Renal cortical epithelial cell (primary cell): Measurements from ENCODE around the gene ADSL. TPM values are rescaled to one million over a fixed set of nuclear protein-coding genes. Genes with fewer than 3 reads are reported as not detected.

Experiments used
- DNase-seq: peaks from one replicate; pipeline ENCODE4 v3.0.0-alpha.2; 2011; ENCODE audit warnings: low read depth
- total RNA-seq: library from RNA; depleted of rRNA; stranded (reverse); fragments of >200 nt; gene quantifications from 2 replicates; pipeline ENCODE4 v1.2.3, GENCODE V29; 2014

Gene ADSL
- total RNA-seq, 1 donor from 2014 or later: 117 TPM

DNA sequence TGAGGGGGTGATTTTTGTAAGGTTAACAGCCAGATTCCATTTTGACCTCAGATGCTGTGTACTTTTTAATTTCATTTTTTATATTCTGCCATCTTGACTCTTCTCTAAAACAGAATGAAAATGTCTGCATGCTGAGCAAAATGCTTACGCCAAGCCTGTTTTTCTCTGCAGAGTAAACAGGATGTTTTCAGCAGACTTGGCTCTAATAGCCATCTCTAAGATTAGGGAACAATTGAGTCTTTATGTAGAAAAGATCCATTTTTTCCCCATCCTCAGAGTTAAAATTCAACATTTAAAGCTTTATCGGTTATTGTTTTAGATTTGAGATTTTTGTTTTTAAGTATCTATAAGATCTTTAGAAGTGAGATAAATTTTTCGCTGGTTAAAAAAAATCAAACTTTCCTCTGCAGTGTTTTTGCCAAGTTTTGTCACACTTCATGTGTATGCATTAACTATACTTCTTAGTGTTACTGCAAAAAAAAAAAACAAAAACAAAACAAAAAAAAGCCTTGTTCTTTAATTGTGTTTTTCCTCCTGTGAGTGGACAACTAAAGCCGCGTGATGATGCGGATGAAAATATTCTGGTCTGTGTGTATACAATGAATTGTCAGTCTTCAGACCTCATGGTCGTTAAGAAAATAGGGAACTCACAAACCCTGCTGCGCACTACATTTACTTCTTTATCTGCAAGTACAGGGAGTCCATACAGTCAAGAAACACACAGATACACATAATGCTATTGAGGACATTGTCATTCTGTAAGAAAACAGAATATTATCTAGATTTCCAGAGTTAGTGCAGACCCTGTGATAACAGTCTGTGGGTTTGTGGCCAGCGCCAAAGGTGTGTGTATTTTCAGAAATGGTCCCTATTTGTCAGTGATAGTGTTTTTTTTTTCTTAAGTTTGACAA is 17.5 kb upstream of the ADSL start:
- DNase-seq: no peak

DNA sequence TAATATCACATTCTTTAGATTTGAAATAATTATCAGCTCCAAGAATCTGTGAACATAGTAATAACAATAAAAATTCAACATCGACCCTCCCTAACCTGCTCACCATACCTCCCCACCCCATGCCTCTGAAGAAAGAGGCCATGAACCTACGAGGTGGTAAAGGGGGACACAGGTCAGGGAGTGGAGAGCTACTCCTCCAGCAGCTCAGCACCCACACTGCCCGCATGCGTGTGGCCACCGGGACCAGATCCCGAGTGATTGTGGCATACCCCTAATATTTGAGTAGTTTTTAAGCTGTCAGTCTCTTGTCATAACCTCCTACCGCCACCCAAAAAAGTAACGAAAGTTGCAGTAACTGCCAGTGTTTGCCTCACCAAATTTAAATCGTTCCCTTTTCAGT is 16.8 kb upstream of the ADSL start:
- no peak for DNase-seq

DNA sequence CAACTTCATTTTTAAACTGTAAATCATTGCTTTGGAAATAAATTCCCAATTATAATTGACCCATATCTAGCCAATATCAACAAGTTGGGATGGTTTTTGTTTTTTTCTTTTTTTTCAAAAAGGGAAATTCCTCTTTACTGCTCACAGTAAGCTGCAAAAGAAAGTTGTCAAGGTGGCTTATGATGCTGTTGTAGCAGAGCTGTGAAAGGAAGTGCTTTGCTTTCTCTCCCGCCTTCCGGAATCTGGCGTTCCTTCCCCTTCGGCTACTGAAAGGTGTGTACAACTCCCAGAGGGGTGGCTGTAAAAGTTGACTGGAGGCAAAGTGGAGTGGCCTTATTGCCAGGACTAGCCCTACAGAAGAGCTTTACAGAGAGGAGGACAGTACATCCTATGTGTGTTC is 16.2 kb upstream of the ADSL start:
- no peak for DNase-seq

DNA sequence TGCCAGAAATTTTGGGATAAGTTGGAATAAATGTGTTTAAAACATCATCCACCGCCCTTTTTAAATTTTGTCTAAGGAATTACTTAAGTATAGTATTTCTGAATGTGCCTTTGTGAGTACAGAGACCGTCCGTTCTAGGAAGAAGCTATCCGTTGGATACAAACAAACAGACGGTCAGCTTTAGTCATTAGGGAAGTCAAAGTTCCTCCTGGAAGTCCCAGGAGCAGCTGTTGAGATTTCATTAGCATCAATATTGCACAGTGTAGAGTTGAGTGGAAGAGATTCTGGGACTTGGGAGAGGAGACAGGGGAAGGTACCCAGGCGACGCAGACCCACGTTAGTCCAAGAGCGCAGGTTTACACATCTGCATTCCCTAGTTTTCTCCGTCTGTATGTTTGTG is 15.7 kb upstream of the ADSL start:
- DNase-seq: no peak

DNA sequence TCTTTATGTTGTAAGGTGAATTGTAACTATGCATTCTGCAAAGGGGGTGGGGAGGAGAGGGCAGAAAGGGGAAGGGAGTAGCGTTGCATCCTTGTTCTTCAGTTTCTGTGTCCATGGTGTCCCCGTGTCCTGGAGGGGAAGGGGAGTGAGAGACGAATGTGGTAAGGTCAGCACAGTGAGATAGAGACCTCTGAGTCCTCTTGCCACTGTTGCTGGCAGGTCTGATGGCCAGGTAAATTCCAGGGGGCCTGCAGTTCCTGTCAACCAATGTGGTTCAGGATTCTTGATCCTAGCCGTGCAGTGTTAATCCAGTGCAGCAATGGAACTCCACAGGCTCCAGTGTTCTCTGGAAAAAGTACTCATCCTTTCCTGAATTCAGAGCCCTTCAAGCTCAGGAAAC is 14.6 kb upstream of the ADSL start:
- no peak for DNase-seq

DNA sequence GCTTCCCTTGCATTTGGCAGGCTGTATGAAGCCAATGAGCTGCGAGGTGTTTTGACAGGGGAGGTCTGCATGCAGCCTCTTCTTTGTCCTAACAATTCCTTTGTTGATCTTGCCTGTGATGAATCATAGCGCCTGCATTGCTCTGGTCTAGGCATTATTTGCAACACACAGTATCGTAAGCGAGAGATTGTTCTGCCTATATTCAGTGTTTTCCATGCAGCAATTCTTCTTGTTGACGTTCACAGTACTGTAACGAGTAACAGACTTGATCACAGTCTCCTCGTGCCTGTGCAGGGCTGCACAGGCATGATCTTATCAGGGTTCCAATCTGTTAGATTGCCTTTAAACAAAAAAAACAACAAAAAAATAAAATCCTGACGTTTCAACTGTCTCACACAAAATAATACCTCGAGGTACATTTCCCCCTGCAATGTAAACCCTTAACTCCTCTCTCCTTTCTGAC is 13.9 kb upstream of the ADSL start:
- DNase-seq: no peak

DNA sequence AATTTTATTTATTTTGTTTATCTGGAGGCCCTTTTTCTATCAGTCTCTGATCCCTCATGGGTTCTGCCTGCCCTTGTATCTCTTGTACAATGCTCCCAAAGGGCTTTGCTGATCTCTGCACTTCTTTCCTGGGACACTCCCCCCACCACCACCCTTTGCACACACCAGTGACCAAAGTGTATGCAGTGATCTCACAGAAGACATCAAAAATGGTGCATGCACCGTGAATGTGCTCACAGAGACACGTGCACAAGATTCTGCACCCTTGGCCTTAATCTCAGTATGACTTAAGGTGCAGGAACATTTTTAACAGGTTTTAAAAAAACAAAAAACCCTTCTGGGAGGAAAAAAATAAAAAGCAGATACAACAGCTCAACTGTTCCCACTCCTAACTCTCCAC is 12.2 kb upstream of the ADSL start:
- DNase-seq: no peak

DNA sequence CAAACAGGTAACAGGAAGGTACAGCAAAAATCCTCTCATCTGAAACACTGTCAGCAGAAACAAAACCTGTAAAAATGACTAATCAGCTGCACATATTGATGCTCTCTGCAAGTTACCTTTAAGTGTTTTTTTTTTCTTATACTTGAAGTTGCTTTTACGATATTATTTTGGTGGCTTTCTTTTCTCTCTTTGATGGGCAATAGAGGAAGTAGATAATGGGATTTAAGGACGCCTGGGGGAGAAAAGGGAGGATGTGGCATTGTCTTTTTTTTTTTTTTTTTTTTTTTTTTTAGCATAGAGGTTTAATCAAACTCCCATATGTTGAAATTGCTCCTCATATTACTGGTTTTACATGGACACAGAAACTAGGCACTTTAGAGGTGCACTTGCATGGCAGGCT is 11.4 kb upstream of the ADSL start:
- no peak for DNase-seq

DNA sequence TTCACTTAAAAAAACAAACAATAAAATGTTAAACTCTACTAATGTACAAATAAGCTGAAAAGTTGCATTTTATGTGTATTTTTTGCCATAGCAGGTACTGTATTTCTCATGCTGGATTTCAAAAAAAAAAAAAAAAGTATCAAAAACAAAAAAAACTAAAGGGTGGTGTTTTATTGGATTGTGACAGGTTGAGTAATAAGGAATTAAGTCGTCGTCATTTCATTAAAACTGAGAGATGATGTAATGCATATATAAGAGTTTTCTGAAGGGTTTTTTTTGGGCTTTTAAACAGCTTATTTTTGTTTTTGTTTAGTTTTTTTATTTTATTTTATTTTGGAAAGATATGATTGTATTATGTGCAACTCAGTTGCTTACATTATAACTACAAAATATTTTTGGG is 10.9 kb upstream of the ADSL start:
- DNase-seq: no peak

DNA sequence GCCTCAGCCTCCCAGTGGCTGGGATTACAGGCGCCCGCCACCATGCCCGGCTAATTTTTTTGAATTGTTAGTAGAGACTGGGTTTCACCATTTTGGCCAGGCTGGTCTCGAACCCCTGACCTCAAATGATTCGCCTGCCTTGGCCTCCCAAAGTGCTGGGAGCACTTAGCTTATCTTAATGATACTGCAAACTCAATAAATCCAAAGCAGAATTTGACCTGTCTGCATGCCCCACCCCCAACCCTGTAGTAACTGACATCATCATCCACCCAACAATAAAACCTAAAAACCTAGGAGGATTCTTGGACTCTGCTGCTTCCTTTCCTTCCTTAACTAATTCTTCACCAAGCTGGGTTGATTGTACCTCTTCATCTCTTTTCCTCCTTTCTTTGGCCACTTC is 6.3 kb upstream of the ADSL start:
- DNase-seq: no peak

DNA sequence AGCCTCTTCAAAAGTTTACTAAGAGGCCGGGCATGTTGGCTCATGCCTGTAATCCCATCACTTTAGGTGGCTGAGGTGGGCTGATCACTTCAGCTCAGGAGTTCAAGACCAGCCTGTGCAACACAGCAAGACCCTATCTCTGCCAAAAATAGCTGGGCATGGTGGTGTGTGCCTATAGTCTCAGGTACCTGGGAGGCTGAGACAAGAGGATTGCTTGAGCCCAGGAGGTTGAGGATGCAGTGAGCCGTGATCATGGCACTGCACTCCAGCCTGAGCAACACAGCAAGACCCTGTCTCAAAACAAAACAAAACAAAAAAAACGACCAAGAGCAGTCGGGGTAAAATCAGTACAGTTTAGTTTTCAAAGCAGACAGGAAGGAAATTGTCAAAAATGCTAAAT is 4.7 kb upstream of the ADSL start:
- DNase-seq: no peak

DNA sequence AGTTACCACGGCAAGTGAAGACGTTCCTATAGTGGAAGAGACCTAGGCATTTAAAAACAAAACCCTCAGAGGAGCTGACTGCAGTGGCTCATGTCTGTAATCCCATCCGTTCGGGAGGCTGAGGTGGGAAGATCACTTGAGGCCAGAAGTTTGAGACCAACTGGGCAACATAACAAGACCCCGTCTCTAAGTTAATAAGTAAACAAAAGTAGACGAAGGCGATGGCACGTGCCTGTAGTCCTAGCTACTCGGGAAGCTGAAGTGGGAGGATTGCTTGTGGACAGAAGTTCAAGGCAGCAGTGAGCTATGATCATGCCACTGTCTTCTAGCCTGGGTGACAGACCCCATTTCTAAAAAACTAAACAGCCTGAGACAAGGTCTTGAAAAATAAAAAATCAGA is 3.8 kb upstream of the ADSL start:
- no peak for DNase-seq

DNA sequence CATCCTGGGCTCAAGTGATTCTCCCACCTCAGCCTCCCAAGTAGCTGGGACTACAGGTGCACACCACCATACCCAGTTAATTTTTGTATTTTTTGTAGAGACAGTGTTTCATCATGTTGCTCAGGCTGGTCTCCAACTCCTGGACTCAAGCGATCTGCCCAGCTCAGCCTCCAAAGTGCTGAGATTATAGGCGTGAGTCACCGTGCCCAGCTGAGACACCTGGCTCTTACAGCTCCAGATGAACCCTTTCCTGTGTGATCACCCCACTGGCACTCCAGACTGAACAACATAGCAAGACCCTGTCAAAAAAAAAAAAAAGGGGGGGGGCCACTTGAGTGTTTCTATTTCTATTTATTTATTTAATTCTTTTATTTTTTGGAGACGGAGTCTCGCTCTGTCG is 1.0 kb upstream of the ADSL start:
- DNase-seq: no peak

DNA sequence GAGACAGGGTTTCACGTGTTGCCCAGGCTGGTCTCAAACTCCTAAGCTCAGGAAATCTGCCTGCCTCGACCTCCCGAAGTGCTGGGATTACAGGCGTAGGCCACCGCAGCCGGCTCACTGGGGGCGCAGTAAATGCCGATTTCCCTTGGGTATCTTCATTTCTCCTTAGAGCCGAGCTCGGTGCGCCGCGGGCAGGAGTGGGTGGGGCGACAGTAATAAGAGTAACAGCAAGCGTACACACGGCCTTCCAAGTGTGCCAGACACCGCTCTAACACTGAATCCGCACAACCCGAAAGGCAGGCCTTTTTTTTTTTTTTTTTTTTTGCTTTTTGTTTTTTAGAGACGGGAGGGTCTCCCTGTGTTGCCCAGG is 500 bp upstream of the ADSL start:
- no peak for DNase-seq

DNA sequence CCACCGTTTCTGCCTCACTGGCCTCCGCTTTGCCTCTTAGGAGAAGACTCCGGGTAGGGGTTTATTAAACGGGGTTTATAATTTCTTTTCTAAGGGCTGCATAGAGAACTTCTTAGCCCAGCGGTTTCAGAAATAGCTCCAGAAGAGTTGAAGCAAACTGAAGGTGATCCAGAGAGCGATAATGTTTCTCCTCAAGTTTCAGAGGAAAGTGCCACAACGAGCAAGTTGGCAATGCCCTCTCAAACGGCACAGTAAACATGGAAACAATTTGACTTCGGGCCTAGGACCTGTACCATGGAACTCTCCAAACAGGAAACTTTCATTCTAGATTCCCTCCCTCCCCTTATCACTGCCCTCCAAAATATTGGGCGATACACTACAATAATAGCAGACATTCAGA is 1.0 kb downstream of the ADSL start:
- DNase-seq: no peak

DNA sequence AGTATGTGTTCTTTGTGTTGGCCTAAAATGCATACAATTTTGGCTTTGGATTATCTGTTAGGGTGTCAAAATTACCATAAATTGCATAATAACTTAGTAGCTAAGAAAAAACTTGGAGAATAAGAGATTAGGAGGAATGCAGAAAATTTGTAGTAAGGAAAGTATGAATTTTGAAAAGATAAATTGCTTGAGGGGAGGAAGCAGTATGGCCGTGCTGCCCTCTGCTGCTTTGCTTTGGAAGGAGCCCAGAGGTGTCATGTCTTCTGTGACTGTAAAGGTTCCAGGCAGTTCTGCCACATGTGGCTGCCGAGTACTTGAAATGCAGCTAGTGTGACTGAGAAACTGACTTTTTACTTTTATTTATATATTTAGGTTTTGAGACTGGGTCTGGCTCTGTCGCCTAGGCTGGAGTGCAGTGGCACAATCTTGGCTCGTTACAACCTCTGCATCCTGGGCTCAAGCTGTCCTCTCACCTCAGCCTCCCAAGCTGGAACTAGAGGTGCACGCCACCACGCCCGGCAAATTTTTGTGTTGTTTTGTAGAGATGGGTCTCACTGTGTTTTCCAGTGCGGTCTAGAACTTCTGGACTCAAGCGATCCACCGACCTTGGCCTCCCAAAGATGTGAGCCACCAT is 1.8 kb downstream of the ADSL start:
- peak; percentile 42 for DNase-seq

DNA sequence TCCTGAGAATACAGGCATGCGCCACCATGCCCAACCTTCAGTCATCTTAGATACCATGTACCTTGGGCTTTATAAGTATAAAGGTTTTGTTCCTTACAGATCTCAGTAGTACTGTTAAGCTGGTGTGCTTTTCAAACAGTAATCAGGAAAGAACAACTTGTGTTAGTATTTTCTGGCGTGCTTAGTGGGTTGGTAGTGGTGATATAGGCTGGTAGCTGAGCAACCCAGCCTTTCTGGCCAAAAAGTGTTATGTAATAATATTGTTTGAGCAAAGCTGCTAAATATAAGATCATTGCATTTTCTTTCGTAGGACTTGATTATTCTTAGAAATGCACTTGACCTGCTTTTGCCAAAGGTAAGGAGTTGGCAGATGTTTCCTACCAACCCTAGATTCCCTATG is 6.5 kb downstream of the ADSL start:
- no peak for DNase-seq

DNA sequence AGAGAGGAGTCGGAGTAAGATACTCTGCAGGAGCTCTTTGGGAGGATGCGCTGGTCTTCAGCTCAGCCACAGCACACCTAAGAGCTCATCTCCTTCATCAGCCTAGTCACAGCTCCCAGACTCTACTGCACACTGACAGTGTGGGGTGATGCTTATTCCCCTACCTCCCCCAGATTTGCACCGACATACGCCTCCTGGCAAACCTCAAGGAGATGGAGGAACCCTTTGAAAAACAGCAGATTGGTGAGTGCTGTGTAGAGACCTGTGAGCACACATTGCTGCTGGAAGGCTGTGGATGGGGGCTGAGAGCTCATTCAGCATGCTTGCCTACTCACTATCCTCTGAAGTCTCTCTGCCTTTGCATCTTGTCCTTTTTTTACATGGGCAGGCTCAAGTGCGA is 14.8 kb downstream of the ADSL start:
- no peak for DNase-seq

DNA sequence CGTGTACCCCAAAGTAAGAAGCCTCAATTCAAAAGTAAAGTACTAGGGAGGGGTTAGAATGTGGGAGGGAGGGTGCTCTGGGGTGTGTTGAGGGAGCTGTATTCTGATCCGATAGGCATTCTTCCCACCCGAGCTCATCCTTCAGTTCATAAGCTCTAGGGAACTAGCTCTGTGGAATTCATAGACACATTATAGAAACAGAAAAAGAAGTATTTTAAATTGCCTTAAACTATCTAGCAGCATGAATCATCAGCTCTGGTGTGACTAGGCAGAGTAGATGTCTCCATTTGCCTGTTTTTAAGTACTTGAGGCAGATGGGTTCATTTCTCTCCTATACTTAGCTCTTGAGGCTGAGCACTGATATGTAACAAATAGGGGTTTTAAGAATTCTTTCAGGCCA is 16.8 kb downstream of the ADSL start:
- DNase-seq: no peak

DNA sequence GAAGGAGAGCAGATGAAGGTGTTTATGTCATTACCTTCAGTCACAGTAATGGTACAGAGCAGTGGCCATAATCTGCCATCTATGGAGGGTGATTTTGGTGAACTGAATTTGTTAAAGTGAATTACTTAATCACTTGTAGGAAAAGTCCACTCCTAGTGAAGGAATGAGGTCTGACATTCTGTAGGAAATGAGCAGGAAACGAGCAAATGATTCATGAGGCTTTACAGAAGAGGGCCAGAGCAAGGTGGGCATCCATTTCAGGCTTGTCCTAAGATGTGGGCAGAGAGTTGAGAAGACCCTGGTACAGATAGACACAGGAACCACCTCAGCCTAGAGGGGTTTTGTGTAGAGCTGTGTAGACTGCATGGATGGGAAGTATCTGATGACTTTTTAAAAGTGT is 18.1 kb downstream of the ADSL start:
- no peak for DNase-seq

DNA sequence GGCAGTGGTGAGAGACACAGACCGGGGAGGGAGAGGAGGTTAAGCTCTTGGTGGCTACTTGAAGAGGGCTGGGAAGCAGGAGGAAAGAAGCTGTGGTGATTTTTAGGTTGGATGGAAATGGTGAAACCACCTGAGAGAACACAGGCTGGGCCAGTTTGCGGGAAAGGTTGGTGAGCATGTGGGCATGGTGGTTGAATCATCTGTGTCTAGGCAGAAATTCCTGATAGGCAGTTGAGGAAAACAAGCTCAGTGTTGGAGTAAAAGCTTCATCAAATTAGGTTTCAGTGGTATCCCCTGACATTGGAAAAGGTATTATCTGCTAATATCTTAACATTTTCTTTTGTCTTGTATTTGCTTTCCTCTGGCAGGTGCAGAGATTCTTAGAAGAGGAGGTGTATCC is 19.8 kb downstream of the ADSL start:
- DNase-seq: no peak

DNA sequence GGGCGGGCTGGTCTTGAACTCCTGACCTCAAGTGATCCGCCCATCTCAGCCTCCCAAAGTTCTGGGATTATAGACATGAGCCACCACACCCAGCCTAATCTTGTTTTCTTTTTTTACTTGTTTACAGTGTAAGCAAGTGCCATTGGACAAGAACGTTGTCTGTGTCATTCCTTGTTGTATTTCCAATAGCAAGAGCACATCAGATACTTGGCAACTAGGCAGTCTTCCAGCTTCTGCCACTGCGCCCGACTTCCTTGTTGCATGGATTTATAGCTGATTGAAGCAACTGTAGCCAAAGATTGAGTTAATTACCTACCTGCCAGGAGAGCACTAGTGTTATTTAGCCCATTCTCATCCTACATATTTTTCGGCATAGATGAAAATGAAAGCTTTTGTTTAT is 21.0 kb downstream of the ADSL start:
- no peak for DNase-seq

DNA sequence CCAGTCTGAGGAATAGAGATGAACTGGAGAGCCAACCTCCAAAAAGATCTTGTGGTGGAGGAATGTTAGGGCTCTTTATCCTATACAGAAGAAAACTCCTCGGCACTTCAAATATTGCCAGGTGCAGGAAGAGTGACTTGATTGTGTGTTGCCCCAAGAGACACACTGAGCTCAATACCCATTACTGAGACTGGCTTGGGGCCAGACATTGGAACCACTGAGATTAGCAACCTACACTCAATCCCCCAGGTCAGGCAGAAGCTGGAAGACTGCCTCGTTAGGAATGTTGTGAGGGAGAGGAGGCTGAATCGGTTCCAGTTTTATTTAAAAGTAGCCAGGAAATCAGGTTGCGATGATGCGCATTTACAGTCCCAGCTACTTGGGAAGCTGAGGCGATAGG is 21.7 kb downstream of the ADSL start:
- DNase-seq: no peak

DNA sequence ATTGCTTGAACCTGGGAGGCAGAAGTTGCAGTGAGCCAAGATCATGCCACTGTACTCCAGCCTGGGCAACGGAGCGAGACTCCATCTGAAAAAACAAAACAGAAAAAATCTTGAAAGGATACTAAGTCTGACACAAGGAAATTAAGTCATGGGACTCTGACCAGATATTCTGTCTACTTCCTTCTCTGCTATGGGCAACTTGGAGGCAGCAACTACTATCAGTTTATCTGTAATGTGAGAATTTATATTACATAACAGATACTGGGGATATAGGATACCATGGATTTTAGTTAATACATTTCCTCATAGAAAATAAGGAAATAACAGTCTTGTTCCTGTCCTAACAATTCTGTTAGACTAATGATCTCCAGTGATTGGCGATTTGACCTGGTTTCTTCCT is 22.5 kb downstream of the ADSL start:
- peak; percentile 25 for DNase-seq
